ENCODE results near the gene GP1BB. TPM values are rescaled to one million over a fixed set of nuclear protein-coding genes. Genes with fewer than 3 reads are reported as not detected.
"Not testable (repeated sequence)": the region's sequence is repeated elsewhere in the genome, so short reads cannot be mapped to it uniquely, and the experiment has no call there.

The GP1BB gene
- total RNA-seq, 1 donor = 1.8 TPM

DNA sequence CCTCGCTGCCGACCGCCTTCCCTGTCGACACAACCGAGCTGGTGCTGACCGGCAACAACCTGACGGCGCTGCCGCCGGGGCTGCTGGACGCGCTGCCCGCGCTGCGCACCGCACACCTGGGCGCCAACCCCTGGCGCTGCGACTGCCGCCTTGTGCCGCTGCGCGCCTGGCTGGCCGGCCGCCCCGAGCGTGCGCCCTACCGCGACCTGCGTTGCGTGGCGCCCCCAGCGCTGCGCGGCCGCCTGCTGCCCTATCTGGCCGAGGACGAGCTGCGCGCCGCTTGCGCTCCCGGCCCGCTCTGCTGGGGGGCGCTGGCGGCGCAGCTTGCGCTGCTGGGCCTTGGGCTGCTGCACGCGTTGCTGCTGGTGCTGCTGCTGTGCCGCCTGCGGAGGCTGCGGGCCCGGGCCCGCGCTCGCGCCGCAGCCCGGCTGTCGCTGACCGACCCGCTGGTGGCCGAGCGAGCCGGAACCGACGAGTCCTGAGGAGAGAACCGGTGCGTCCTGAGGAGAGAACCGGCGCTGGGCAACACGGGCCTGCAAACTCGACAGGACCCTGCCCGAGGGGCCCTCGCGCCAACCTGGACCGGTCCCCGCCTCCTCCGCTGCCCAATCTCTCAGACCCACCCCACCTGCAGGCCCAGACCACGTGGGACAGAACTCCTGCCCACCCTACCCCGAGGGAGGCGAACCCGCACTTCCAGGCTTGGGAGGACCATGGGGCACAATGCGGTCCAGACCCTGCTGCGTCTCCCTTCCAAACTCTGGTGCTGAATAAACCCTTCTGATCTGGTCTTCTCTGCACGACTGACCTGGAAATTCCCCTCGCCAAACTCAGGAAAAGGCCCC lies 866 bp downstream of the GP1BB start:
- DNase-seq (ENCODE audit: insufficient read length, low spot score, missing footprints) = peak; percentile 73

DNA sequence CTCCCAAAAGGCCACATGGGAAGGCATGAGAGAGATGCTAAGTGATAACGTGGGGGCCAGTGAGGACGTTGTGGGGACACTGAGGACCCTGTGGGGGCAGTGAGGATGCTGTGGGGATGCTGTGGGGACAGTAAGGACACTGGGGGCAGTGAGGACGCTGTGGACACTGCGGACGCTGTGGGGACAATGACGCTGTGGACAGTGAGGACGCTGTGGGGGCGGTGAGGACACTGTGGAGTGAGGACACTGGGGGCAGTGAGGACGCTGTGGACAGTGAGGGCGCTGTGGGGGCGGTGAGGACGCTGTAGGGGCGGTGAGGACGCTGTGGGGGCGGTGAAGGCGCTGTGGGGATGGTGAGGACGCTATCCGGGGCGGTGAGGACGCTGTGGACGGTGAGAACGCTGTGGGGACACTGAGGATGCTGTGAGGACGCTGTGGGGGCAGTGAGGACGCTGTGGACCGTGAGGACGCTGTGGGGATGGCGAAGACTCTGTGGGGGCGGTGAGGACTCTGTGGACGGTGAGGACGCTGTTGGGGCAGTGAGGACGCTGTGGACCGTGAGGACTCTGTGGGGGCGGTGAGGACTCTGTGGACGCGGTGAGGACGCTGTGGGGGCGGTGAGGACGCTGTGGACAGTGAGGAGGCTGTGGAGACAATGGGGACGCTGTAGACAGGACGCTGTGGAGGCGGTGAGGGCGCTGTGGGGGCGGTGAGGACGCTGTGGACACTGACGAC lies 1.8 kb downstream of the GP1BB start:
- Histone ChIP-seq H3K4me2 (ENCODE audit: insufficient read depth, low read length) (no peak overlapping the region), H3K4me1 (ENCODE audit: insufficient read depth, low read length) (no peaks in the 10 kb centered on the region), H3K27ac (ENCODE audit: low read depth, low read length) (no peak overlapping the region), H3K27me3 (ENCODE audit: insufficient read depth, low read length) (no peaks in the 10 kb centered on the region), H4K20me1 (ENCODE audit: insufficient read depth, low read length) (no peaks in the 10 kb centered on the region), H3K36me3 (ENCODE audit: insufficient read depth, low read length) (no peaks in the 10 kb centered on the region), H3K4me3 (ENCODE audit: insufficient read depth, low read length) (no peak overlapping the region), H3K79me2 (ENCODE audit: insufficient read depth, low read length) (no peaks in the 10 kb centered on the region), H3K9me3 (ENCODE audit: low read depth, low read length) (no peaks in the 10 kb centered on the region), H2AFZ (ENCODE audit: low read length) (no peak overlapping the region)
- TF ChIP-seq, protein P1, sequence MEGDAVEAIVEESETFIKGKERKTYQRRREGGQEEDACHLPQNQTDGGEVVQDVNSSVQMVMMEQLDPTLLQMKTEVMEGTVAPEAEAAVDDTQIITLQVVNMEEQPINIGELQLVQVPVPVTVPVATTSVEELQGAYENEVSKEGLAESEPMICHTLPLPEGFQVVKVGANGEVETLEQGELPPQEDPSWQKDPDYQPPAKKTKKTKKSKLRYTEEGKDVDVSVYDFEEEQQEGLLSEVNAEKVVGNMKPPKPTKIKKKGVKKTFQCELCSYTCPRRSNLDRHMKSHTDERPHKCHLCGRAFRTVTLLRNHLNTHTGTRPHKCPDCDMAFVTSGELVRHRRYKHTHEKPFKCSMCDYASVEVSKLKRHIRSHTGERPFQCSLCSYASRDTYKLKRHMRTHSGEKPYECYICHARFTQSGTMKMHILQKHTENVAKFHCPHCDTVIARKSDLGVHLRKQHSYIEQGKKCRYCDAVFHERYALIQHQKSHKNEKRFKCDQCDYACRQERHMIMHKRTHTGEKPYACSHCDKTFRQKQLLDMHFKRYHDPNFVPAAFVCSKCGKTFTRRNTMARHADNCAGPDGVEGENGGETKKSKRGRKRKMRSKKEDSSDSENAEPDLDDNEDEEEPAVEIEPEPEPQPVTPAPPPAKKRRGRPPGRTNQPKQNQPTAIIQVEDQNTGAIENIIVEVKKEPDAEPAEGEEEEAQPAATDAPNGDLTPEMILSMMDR (IDR thresholded peaks at IDR 0.05; ENCODE audit: extremely low read depth, low read depth, low read length) = no peak
- DNase-seq (ENCODE audit: insufficient read length, low spot score, missing footprints) = no peak

More for the DNA sequence above, 866 bp downstream of the GP1BB start:
- no peaks in the 10 kb centered on the region for H3K79me2 ChIP-seq (ENCODE audit: insufficient read depth, low read length)
- no peaks in the 10 kb centered on the region for H3K9me3 ChIP-seq (ENCODE audit: low read depth, low read length)
- no peaks in the 10 kb centered on the region for H3K27me3 ChIP-seq (ENCODE audit: insufficient read depth, low read length)
- H2AFZ ChIP-seq (ENCODE audit: low read length) = no peak overlapping the region
- TF ChIP-seq, protein P1 (IDR thresholded peaks at IDR 0.05; ENCODE audit: extremely low read depth, low read depth, low read length) = no peak
- peaks cover 8% of the 10 kb centered on the region for H4K20me1 ChIP-seq (ENCODE audit: insufficient read depth, low read length)
- no peak overlapping the region for H3K27ac ChIP-seq (ENCODE audit: low read depth, low read length)
- H3K4me1 ChIP-seq (ENCODE audit: insufficient read depth, low read length) = no peaks in the 10 kb centered on the region
- H3K36me3 ChIP-seq (ENCODE audit: insufficient read depth, low read length) = no peaks in the 10 kb centered on the region
- H3K4me2 ChIP-seq (ENCODE audit: insufficient read depth, low read length) = no peak overlapping the region
- no peak overlapping the region for H3K4me3 ChIP-seq (ENCODE audit: insufficient read depth, low read length)

DNA sequence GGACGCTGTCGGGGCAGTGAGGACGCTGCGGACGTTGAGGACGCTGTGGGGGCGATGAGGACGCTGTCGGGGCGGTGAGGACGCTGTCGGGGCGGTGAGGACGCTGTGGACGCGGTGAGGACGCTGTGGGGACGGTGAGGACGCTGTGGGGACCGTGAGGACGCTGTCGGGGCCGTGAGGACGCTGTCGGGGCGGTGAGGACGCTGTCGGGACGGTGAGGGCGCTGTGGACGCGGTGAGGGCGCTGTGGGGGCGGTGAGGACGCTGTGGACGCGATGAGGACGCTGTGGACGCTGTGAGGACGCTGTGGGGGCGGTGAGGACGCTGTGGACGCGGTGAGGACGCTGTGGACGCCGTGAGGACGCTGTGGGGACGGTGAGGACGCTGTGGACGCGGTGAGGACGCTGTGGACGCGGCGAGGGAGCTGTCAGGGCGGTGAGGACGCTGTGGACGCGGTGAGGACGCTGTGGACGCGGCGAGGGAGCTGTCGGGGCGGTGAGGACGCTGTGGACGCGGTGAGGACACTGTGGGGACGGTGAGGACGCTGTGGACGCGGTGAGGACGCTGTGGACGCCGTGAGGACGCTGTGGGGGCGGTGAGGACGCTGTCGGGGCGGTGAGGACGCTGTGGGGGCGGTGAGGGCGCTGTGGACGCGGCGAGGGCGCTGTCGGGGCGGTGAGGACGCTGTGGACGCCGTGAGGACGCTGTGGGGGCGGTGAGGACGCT lies 2.9 kb downstream of the GP1BB start:
- not testable (repeated sequence) for DNase-seq (ENCODE audit: insufficient read length, low spot score, missing footprints); H3K27ac ChIP-seq (ENCODE audit: low read depth, low read length)

DNA sequence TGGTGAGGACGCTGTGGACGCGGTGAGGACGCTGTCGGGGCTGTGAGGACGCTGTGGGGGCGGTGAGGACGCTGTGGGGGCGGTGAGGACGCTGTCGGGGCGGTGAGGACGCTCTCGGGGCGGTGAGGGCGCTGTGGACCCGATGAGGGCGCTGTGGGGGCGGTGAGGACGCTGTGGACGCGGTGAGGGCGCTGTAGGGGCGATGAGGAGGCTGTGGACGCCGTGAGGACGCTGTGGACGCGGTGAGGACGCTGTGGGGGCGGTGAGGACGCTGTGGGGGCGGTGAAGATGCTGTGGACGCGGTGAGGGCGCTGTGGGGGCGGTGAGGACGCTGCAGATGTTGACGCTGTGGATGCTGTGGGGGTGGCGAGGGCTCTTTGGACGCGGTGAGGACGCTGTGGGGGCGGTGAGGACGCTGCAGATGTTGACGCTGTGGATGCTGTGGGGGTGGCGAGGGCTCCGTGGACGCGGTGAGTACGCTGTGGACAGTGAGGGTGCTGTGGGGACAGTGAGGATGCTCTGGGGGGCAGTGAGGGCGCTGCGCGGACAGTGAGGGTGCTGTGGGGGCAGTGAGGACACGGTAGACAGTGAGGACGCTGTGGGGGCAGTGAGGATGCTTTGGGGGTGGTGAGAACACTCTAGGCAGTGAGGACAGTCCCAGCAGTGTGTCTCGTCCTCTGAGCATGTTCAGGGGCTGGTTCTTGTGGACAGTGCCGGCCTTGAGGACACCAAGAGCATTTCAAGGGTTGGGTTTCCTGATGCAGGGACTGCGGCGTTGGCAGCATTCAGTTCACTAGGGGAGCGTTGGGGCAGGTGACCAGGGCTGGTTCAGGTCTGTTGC lies 4.2 kb downstream of the GP1BB start:
- Histone ChIP-seq H3K36me3 (ENCODE audit: insufficient read depth, low read length) (no peaks in the 10 kb centered on the region), H3K4me1 (ENCODE audit: insufficient read depth, low read length) (no peaks in the 10 kb centered on the region), H4K20me1 (ENCODE audit: insufficient read depth, low read length) (no peaks in the 10 kb centered on the region), H3K27ac (ENCODE audit: low read depth, low read length) (no peak overlapping the region), H2AFZ (ENCODE audit: low read length) (no peak overlapping the region), H3K27me3 (ENCODE audit: insufficient read depth, low read length) (no peaks in the 10 kb centered on the region), H3K4me2 (ENCODE audit: insufficient read depth, low read length) (no peak overlapping the region), H3K4me3 (ENCODE audit: insufficient read depth, low read length) (no peak overlapping the region), H3K9me3 (ENCODE audit: low read depth, low read length) (no peaks in the 10 kb centered on the region), H3K79me2 (ENCODE audit: insufficient read depth, low read length) (no peaks in the 10 kb centered on the region)
- DNase-seq (ENCODE audit: insufficient read length, low spot score, missing footprints) = no peak
- TF ChIP-seq, protein P1 (IDR thresholded peaks at IDR 0.05; ENCODE audit: extremely low read depth, low read depth, low read length) = no peak

More for the DNA sequence above, 2.9 kb downstream of the GP1BB start:
- not testable (repeated sequence) for H2AFZ ChIP-seq (ENCODE audit: low read length); H3K4me3 ChIP-seq (ENCODE audit: insufficient read depth, low read length); H3K4me2 ChIP-seq (ENCODE audit: insufficient read depth, low read length); H3K9me3 ChIP-seq (ENCODE audit: low read depth, low read length); H4K20me1 ChIP-seq (ENCODE audit: insufficient read depth, low read length); H3K4me1 ChIP-seq (ENCODE audit: insufficient read depth, low read length); H3K36me3 ChIP-seq (ENCODE audit: insufficient read depth, low read length); H3K27me3 ChIP-seq (ENCODE audit: insufficient read depth, low read length); H3K79me2 ChIP-seq (ENCODE audit: insufficient read depth, low read length)
